ENCODE results near the gene HOXD3. TPM values are rescaled to one million over a fixed set of nuclear protein-coding genes. Genes with fewer than 3 reads are reported as not detected.

The HOXD3 gene
- total RNA-seq, 6 experiments from 2014 or later, result 0.25 to 0.38 (median 0.25) TPM; not detected in 3

DNA sequence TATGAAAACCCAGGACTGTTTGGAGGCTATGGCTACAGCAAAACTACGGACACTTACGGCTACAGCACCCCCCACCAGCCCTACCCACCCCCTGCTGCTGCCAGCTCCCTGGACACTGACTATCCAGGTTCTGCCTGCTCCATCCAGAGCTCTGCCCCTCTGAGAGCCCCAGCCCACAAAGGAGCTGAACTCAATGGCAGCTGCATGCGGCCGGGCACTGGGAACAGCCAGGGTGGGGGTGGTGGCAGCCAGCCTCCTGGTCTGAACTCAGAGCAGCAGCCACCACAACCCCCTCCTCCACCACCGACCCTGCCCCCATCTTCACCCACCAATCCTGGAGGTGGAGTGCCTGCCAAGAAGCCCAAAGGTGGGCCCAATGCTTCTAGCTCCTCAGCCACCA, 12.1 kb downstream of the HOXD3 start:
- H3K27ac Mint-ChIP-seq, result no peak overlapping the region
- peaks cover 3% of the 10 kb centered on the region for H3K9me3 Mint-ChIP-seq
- TF ChIP-seq, protein P1, sequence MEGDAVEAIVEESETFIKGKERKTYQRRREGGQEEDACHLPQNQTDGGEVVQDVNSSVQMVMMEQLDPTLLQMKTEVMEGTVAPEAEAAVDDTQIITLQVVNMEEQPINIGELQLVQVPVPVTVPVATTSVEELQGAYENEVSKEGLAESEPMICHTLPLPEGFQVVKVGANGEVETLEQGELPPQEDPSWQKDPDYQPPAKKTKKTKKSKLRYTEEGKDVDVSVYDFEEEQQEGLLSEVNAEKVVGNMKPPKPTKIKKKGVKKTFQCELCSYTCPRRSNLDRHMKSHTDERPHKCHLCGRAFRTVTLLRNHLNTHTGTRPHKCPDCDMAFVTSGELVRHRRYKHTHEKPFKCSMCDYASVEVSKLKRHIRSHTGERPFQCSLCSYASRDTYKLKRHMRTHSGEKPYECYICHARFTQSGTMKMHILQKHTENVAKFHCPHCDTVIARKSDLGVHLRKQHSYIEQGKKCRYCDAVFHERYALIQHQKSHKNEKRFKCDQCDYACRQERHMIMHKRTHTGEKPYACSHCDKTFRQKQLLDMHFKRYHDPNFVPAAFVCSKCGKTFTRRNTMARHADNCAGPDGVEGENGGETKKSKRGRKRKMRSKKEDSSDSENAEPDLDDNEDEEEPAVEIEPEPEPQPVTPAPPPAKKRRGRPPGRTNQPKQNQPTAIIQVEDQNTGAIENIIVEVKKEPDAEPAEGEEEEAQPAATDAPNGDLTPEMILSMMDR (IDR thresholded peaks at IDR 0.05), result no peak
- H3K27me3 Mint-ChIP-seq (ENCODE audit: insufficient read depth), result peaks cover 53% of the 10 kb centered on the region
- no peak overlapping the region for H3K4me3 Mint-ChIP-seq
- H3K36me3 Mint-ChIP-seq (ENCODE audit: low read depth), result peaks cover 8% of the 10 kb centered on the region; the same call in 1 of the 2 replicates
- DNase-seq, result no peak
- H3K4me1 Mint-ChIP-seq (ENCODE audit: low read depth), result no peaks in the 10 kb centered on the region

GRCh38 chr2:176169711-176170110, 12.6 kb downstream of the HOXD3 start:
- H3K9me3 Mint-ChIP-seq, result no peaks in the 10 kb centered on the region
- H3K27ac Mint-ChIP-seq, result no peak overlapping the region
- TF ChIP-seq, protein P1 (IDR thresholded peaks at IDR 0.05), result no peak
- H3K4me3 Mint-ChIP-seq, result no peak overlapping the region
- H3K27me3 Mint-ChIP-seq (ENCODE audit: insufficient read depth), result peaks cover 53% of the 10 kb centered on the region
- H3K4me1 Mint-ChIP-seq (ENCODE audit: low read depth), result no peaks in the 10 kb centered on the region
- H3K36me3 Mint-ChIP-seq (ENCODE audit: low read depth), result peaks cover 5% of the 10 kb centered on the region; the same call in 1 of the 2 replicates
- no peak for DNase-seq

DNA sequence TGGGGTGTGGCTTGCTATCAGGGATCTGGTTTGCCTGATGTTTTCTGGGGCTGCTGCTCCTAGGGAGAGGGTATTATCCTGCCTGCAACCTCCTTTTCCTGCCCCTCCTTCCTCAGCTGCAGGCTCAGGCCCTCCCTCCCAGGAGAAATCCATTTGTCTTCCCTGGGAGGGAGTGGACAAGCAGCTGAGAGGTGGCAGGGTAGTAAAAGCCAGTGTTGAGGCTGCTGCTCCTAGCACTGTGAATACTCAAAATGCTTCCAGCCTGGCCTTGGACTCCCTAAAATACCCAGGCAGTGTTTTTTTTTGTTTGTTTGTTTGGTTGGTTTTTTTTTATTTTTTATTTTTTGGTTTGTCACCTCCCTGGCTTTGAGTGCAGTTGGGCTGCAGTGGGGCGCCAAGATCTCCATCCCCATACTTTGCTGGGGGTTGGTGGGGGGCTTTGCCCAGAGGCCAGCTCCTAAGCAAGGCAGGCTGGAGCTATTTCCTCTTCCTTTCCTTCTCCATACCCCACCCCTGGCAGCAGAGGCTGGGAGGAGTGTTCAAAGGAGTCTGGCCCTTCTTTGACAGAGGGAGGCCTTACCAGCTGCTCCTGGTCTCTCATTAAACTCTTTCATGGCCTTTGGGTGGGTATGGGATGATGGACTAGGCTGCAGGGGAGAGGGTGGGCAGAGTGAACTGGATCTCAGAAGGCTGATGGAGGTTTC, 13.6 kb downstream of the HOXD3 start:
- H3K4me1 Mint-ChIP-seq (ENCODE audit: low read depth), result no peaks in the 10 kb centered on the region
- H3K36me3 Mint-ChIP-seq (ENCODE audit: low read depth), result peaks cover 5% of the 10 kb centered on the region; the same call in 1 of the 2 replicates
- peaks cover 54% of the 10 kb centered on the region for H3K27me3 Mint-ChIP-seq (ENCODE audit: insufficient read depth)
- H3K4me3 Mint-ChIP-seq, result no peak overlapping the region
- DNase-seq, result no peak
- no peak overlapping the region for H3K27ac Mint-ChIP-seq
- TF ChIP-seq, protein P1 (IDR thresholded peaks at IDR 0.05), result no peak
- H3K9me3 Mint-ChIP-seq, result no peaks in the 10 kb centered on the region

DNA sequence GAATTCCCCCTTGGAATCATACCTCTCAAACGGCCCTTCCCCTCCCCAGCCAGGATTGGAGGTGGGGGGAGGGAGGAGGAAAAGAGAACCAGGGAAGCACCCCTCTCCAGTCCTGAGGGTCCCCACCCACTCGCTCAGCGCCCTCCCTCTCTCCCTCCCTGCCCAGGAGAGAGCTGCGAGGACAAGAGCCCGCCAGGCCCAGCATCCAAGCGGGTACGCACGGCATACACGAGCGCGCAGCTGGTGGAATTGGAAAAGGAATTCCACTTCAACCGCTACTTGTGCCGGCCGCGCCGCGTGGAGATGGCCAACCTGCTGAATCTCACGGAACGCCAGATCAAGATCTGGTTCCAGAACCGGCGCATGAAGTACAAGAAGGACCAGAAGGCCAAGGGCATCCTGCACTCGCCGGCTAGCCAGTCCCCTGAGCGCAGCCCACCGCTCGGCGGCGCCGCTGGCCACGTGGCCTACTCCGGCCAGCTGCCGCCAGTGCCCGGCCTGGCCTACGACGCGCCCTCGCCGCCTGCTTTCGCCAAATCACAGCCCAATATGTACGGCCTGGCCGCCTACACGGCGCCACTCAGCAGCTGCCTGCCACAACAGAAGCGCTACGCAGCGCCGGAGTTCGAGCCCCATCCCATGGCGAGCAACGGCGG, 14.4 kb downstream of the HOXD3 start:
- Mint-ChIP-seq H3K4me1 (ENCODE audit: low read depth) (no peaks in the 10 kb centered on the region), H3K27me3 (ENCODE audit: insufficient read depth) (peaks cover 54% of the 10 kb centered on the region), H3K36me3 (ENCODE audit: low read depth) (peaks cover 5% of the 10 kb centered on the region; the same call in 1 of the 2 replicates), H3K9me3 (no peaks in the 10 kb centered on the region), H3K27ac (no peak overlapping the region), H3K4me3 (no peak overlapping the region)
- DNase-seq, result no peak
- TF ChIP-seq, protein P1 (IDR thresholded peaks at IDR 0.05), result no peak

GRCh38 chr2:176172007-176172894, 15.1 kb downstream of the HOXD3 start:
- H3K4me1 Mint-ChIP-seq (ENCODE audit: low read depth), result no peaks in the 10 kb centered on the region
- no peak for DNase-seq
- TF ChIP-seq, protein P1 (IDR thresholded peaks at IDR 0.05), result no peak
- H3K9me3 Mint-ChIP-seq, result 0 out of 2 replicates have a peak, but pooled peaks cover 1% of the 10 kb centered on the region
- no peak overlapping the region for H3K27ac Mint-ChIP-seq
- H3K4me3 Mint-ChIP-seq, result no peak overlapping the region
- peaks cover 52% of the 10 kb centered on the region for H3K27me3 Mint-ChIP-seq (ENCODE audit: insufficient read depth)
- H3K36me3 Mint-ChIP-seq (ENCODE audit: low read depth), result peaks cover 5% of the 10 kb centered on the region; the same call in 1 of the 2 replicates
